HG03558 (cell line): Measurements from ENCODE around the gene TOP3B.

Source experiments
- ATAC-seq: cut with Tn5 transposase; IDR thresholded peaks from one replicate; pipeline ENCODE4 v1.9.1; 2021; ENCODE audit warnings: moderate number of reproducible peaks; ENCODE audit not compliant: unreplicated experiment; ENCODE audit errors: extremely low read depth

The TOP3B gene

GRCh38 chr22:22014285-22014659 lies 31.7 kb upstream of the TOP3B start:
- no peak for ATAC-seq

GRCh38 chr22:22013559-22014284 lies 31.1 kb upstream of the TOP3B start:
- no peak for ATAC-seq

GRCh38 chr22:22011964-22012363 lies 29.4 kb upstream of the TOP3B start:
- ATAC-seq: no peak

GRCh38 chr22:22010358-22010757 lies 27.8 kb upstream of the TOP3B start:
- ATAC-seq: no peak

GRCh38 chr22:22009661-22010060 lies 27.1 kb upstream of the TOP3B start:
- no peak for ATAC-seq

- no peak for ATAC-seq
Measured at GRCh38 chr22:22006596-22006990, 24.0 kb upstream of the TOP3B start.

- no peak for ATAC-seq
Measured at GRCh38 chr22:22005945-22006595, 23.5 kb upstream of the TOP3B start.

GRCh38 chr22:22003233-22003632 lies 20.6 kb upstream of the TOP3B start:
- no peak for ATAC-seq

- ATAC-seq: no peak
Measured at GRCh38 chr22:22002526-22003055, 20.0 kb upstream of the TOP3B start.

GRCh38 chr22:22001664-22002525 lies 19.3 kb upstream of the TOP3B start:
- no peak for ATAC-seq

GRCh38 chr22:21998595-21999247 lies 16.1 kb upstream of the TOP3B start:
- no peak for ATAC-seq

- ATAC-seq: no peak
Measured at GRCh38 chr22:21996175-21996720, 13.7 kb upstream of the TOP3B start.

GRCh38 chr22:21995660-21996059 lies 13.1 kb upstream of the TOP3B start:
- ATAC-seq: no peak

GRCh38 chr22:21994881-21995444 lies 12.4 kb upstream of the TOP3B start:
- ATAC-seq: no peak

GRCh38 chr22:21992593-21993237 lies 10.1 kb upstream of the TOP3B start:
- ATAC-seq: no peak

GRCh38 chr22:21991774-21992173 lies 9.2 kb upstream of the TOP3B start:
- no peak for ATAC-seq

- ATAC-seq: no peak
Measured at GRCh38 chr22:21991304-21991596, 8.7 kb upstream of the TOP3B start.

- no peak for ATAC-seq
Measured at GRCh38 chr22:21990445-21991303, 8.1 kb upstream of the TOP3B start.

GRCh38 chr22:21989049-21989448 lies 6.5 kb upstream of the TOP3B start:
- ATAC-seq: no peak
